H1 (cell line): ENCODE data around the gene BET1L. TPM values are rescaled to one million over a fixed set of nuclear protein-coding genes. Genes with fewer than 3 reads are reported as not detected.

Experiments used
- CTCF ChIA-PET: fragments of 300-600 bp; sonication (Branson Sonifier 250); formaldehyde crosslinking; loops from one replicate; lab custom pipeline; 2021; ENCODE audit not compliant: partially characterized antibody; lab: Charles Lee
- POLR2A ChIA-PET: fragments of 300-600 bp; sonication (Branson Sonifier 250); formaldehyde crosslinking; loops from one replicate; lab custom pipeline; 2021; ENCODE audit warnings: inconsistent platforms; ENCODE audit not compliant: partially characterized antibody; lab: Charles Lee
- DNase-seq, 2 experiments: peaks; one replicate each; pipeline versions ENCODE4 v3.0.0 to v3.0.0-alpha.2; 2010 to 2022; ENCODE audit warnings: low spot score in 2 of 2, low read depth in 1 of 2, mixed read lengths in 1 of 2
- FAIRE-seq: peaks from 2 replicates; lab custom pipeline; 2011; peaks lifted over from hg19 to GRCh38; lab: Jason Lieb, UNC
- H2AFZ ChIP-seq: 2 replicates; pipeline ENCODE4 v1.8.1; 2012; ENCODE audit warnings: low read length, inconsistent platforms
- H2AK5ac ChIP-seq: 2 replicates; pipeline ENCODE4 v1.6.1; 2013; ENCODE audit warnings: low read depth, low read length
- H2BK120ac ChIP-seq: replicated peaks from 2 replicates; pipeline ENCODE3; 2013; ENCODE audit warnings: low read depth, low read length, inconsistent platforms
- H2BK12ac ChIP-seq: 2 replicates; pipeline ENCODE4 v1.6.1; 2013; ENCODE audit warnings: low read depth, low read length
- H2BK15ac ChIP-seq: 2 replicates; pipeline ENCODE4 v1.6.1; 2013; ENCODE audit warnings: low read length
- H2BK20ac ChIP-seq: 2 replicates; pipeline ENCODE4 v1.6.1; 2013; ENCODE audit warnings: low read length
- H2BK5ac ChIP-seq: 2 replicates; pipeline ENCODE4 v1.6.1; 2013; ENCODE audit warnings: low read depth, low read length
- H3K14ac ChIP-seq: 2 replicates; pipeline ENCODE4 v1.6.1; 2013; ENCODE audit warnings: inconsistent platforms; ENCODE audit not compliant: insufficient read length
- H3K18ac ChIP-seq: 2 replicates; pipeline ENCODE4 v1.6.1; 2013; ENCODE audit warnings: low read length; ENCODE audit errors: extremely low read depth
- H3K23ac ChIP-seq: 2 replicates; pipeline ENCODE4 v1.6.1; 2013; ENCODE audit warnings: inconsistent platforms; ENCODE audit not compliant: insufficient read length
- H3K23me2 ChIP-seq: 2 replicates; pipeline ENCODE4 v1.6.1; 2013; ENCODE audit warnings: low read depth, low read length
- H3K27ac ChIP-seq: 2 replicates; pipeline ENCODE4 v1.6.1; 2011; ENCODE audit warnings: low read depth, low read length, inconsistent platforms
- H3K27me3 ChIP-seq, 4 experiments: replicated peaks in 1 of 4; 1 replicate in 1 of 4; 2 replicates in 3 of 4; pipeline versions ENCODE4 v1.6.1 to v1.8.1; 2011 to 2013; ENCODE audit warnings: low read length in 3 of 4, mild to moderate bottlenecking in 3 of 4, inconsistent platforms in 2 of 4, mixed read lengths in 2 of 4, moderate library complexity in 1 of 4; ENCODE audit not compliant: control insufficient read depth in 3 of 4, insufficient read depth in 3 of 4; ENCODE audit errors: extremely low read depth in 1 of 4
- H3K36me3 ChIP-seq, 4 experiments: 2 replicates each; pipeline versions ENCODE4 v1.6.1 to v1.8.1; 2011 to 2013; ENCODE audit warnings: mild to moderate bottlenecking in 4 of 4, low read length in 3 of 4, moderate library complexity in 2 of 4, control low read depth in 1 of 4, inconsistent platforms in 1 of 4; ENCODE audit not compliant: insufficient read depth in 4 of 4, control insufficient read depth in 2 of 4
- H3K4ac ChIP-seq: replicated peaks from 2 replicates; pipeline ENCODE3; 2013; ENCODE audit warnings: low read length, low read depth, mixed read lengths, inconsistent platforms; ENCODE audit not compliant: insufficient read length
- H3K4me1 ChIP-seq, 4 experiments: replicated peaks in 1 of 4; 1 replicate in 1 of 4; 2 replicates in 3 of 4; pipeline versions ENCODE4 v1.6.1 to v1.8.1; 2011 to 2013; ENCODE audit warnings: low read length in 3 of 4, inconsistent platforms in 2 of 4, mixed read lengths in 1 of 4; ENCODE audit not compliant: insufficient read depth in 4 of 4, control insufficient read depth in 3 of 4
- H3K4me2 ChIP-seq, 2 experiments: 2 replicates each; pipeline versions ENCODE4 v1.6.1 to v1.8.1; 2011 to 2013; ENCODE audit warnings: low read depth in 2 of 2, low read length in 2 of 2, control low read depth in 1 of 2, inconsistent platforms in 1 of 2, mild to moderate bottlenecking in 1 of 2; ENCODE audit not compliant: insufficient read depth in 1 of 2
- H3K4me3 ChIP-seq, 4 experiments: fragments of 200-600, 300-600 bp in 1 of 4; sonication (generic), shearing (Covaris generic), sonication (Bioruptor Twin) in 1 of 4; 2 replicates each; pipeline versions ENCODE4 v1.5.1 to v1.8.1; 2011 to 2016; ENCODE audit warnings: low read length in 4 of 4, low read depth in 3 of 4, control low read depth in 2 of 4, inconsistent platforms in 2 of 4, mild to moderate bottlenecking in 2 of 4, mixed read lengths in 1 of 4, moderate library complexity in 1 of 4; ENCODE audit not compliant: insufficient read depth in 2 of 4; ENCODE audit errors: extremely low read depth in 1 of 4
- H3K56ac ChIP-seq: replicated peaks from 2 replicates; pipeline ENCODE3; 2013; ENCODE audit warnings: low read depth, mild to moderate bottlenecking, mixed read lengths, low read length, inconsistent platforms; ENCODE audit not compliant: insufficient read length
- H3K79me1 ChIP-seq: 2 replicates; pipeline ENCODE4 v1.6.1; 2013; ENCODE audit warnings: low read depth, low read length, control low read depth
- H3K79me2 ChIP-seq, 2 experiments: 2 replicates each; pipeline versions ENCODE4 v1.6.1 to v1.8.1; 2012 to 2013; ENCODE audit warnings: low read length in 2 of 2, mild to moderate bottlenecking in 2 of 2, inconsistent platforms in 1 of 2; ENCODE audit not compliant: insufficient read depth in 2 of 2, control insufficient read depth in 1 of 2
- H3K9ac ChIP-seq, 4 experiments: replicated peaks in 1 of 4; 1 replicate in 1 of 4; 2 replicates in 3 of 4; pipeline versions ENCODE4 v1.6.1 to v1.8.1; 2011 to 2013; ENCODE audit warnings: low read depth in 3 of 4, low read length in 3 of 4, control low read depth in 2 of 4, mild to moderate bottlenecking in 2 of 4, moderate library complexity in 2 of 4, inconsistent platforms in 1 of 4; ENCODE audit errors: extremely low read depth in 1 of 4
- H3K9me3 ChIP-seq, 2 experiments: 2 replicates each; pipeline versions ENCODE4 v1.6.1 to v1.8.1; 2012 to 2013; ENCODE audit warnings: mild to moderate bottlenecking in 2 of 2, moderate library complexity in 2 of 2, control low read depth in 1 of 2, inconsistent platforms in 1 of 2, low read depth in 1 of 2, low read length in 1 of 2, mixed read lengths in 1 of 2; ENCODE audit not compliant: insufficient read depth in 2 of 2
- H4K20me1 ChIP-seq, 2 experiments: replicated peaks in 1 of 2; 2 replicates each; pipeline versions ENCODE3 to v1.8.1; 2011 to 2013; ENCODE audit warnings: inconsistent platforms in 2 of 2, low read length in 2 of 2, mild to moderate bottlenecking in 1 of 2; ENCODE audit not compliant: insufficient read depth in 2 of 2, control insufficient read depth in 1 of 2
- H4K5ac ChIP-seq: 2 replicates; pipeline ENCODE4 v1.6.1; 2013; ENCODE audit warnings: low read length, low read depth, mixed read lengths, inconsistent platforms; ENCODE audit not compliant: insufficient read length
- H4K8ac ChIP-seq: 2 replicates; pipeline ENCODE4 v1.8.0; 2013; ENCODE audit warnings: mild to moderate bottlenecking, moderate library complexity, low read length, inconsistent platforms; ENCODE audit not compliant: insufficient read depth; ENCODE audit errors: extremely low read depth
- H4K91ac ChIP-seq: replicated peaks from 2 replicates; pipeline ENCODE3; 2013; ENCODE audit warnings: low read length, mixed read lengths, inconsistent platforms; ENCODE audit not compliant: insufficient read length
- BCL11A ChIP-seq, 2 experiments: IDR thresholded peaks; one replicate each; pipeline ENCODE4 v1.6.1; 2011; ENCODE audit warnings: low read depth in 2 of 2, low read length in 2 of 2, mild to moderate bottlenecking in 2 of 2
- CBX5 ChIP-seq: fragments of 300-800, 300-1000 bp; sonication (generic); IDR thresholded peaks from 2 replicates; pipeline ENCODE4 v1.7.1; 2016; ENCODE audit warnings: antibody characterized with exemption, low read length, low read depth
- CBX8 ChIP-seq: fragments of 300-800, 300-1000 bp; sonication (generic); IDR thresholded peaks from 2 replicates; pipeline ENCODE4 v1.7.1; 2016; ENCODE audit warnings: low read depth, low read length, borderline replicate concordance
- KDM5A ChIP-seq: fragments of 200-600 bp; IDR thresholded peaks from 2 replicates; pipeline ENCODE4 v1.7.1; 2012; ENCODE audit warnings: mild to moderate bottlenecking, low read length, inconsistent platforms, mixed read lengths
- PHF8 ChIP-seq: fragments of 200-600 bp; sonication (generic); conservative IDR thresholded peaks from 2 replicates; pipeline ENCODE4 v1.7.1; 2012; ENCODE audit warnings: low read depth, mild to moderate bottlenecking, inconsistent platforms, low read length, moderate library complexity
- SIN3A ChIP-seq, 2 experiments: IDR thresholded peaks in 1 of 2; conservative IDR thresholded peaks in 1 of 2; 2 replicates each; pipeline ENCODE4 v1.6.1; 2011 to 2012; ENCODE audit warnings: low read length in 2 of 2, improper control_type of control experiment in 1 of 2, low read depth in 1 of 2, mild to moderate bottlenecking in 1 of 2
- SRF ChIP-seq: IDR thresholded peaks from 2 replicates; pipeline ENCODE4 v1.6.1; 2011; ENCODE audit warnings: mild to moderate bottlenecking, low read depth, low read length, moderate library complexity
- SUZ12 ChIP-seq: fragments of 200-600 bp; sonication (generic); IDR thresholded peaks from 2 replicates; pipeline ENCODE4 v1.6.1; 2012; ENCODE audit warnings: mild to moderate bottlenecking, inconsistent platforms, low read length, moderate library complexity, mixed read lengths
- TBP ChIP-seq: IDR thresholded peaks from 2 replicates; pipeline ENCODE4 v1.6.1; 2011; ENCODE audit warnings: low read depth, low read length, improper control_type of control experiment
- TCF12 ChIP-seq: IDR thresholded peaks from 2 replicates; pipeline ENCODE4 v1.6.1; 2011; ENCODE audit warnings: low read depth, mild to moderate bottlenecking, low read length
- WGBS, 2 experiments: shearing (Covaris generic) in 1 of 2; methylation state at CpG; one replicate each; pipeline versions ENCODE4 v1.1.6 to v1.1.7; 2013 to 2015; ENCODE audit warnings: low lambda C conversion rate in 2 of 2, mixed read lengths in 2 of 2, inconsistent platforms in 1 of 2, low coverage in 1 of 2, missing lambda C conversion rate in 1 of 2; ENCODE audit not compliant: insufficient replicate concordance in 2 of 2, insufficient coverage in 1 of 2, insufficient read length in 1 of 2; ENCODE audit errors: extremely low coverage in 1 of 2, missing lambda C conversion rate in 1 of 2; 5-methylcytosine and 5-hydroxymethylcytosine counted together
- polyA plus RNA-seq, 7 experiments: library from polyadenylated mRNA; depleted of rRNA in 3 of 7; stranded (reverse) in 5 of 7; unstranded in 2 of 7; fragments of >200 nt in 5 of 7; fragments of 200-250 nt in 2 of 7; gene quantifications; 1 replicate in 5 of 7; 2 replicates in 1 of 7; 4 replicates in 1 of 7; pipeline versions ENCODE4 v1.2.1 to v1.2.3, GENCODE V29; 2011 to 2013; ENCODE audit warnings: missing spikeins in 2 of 7, mixed read lengths in 2 of 7
- total RNA-seq: library from RNA; stranded (reverse); fragmentation: NEBNext Ultra II Directional; extraction: Animal tissue kit (Norgen Biotek cat#: 25700); gene quantifications from 2 replicates; pipeline ENCODE4 v1.2.1, GENCODE V29; 2021

Gene BET1L
- total and polyA plus RNA-seq, 2 of the 8 experiments (the other 6 are each of a cell fraction or from before 2014, with no cell fraction given), result 40.2 to 61.9 TPM

GRCh38 chr11:236774-237767 is 29.9 kb upstream of the BET1L start, which contains the start of gene PSMD13:
Gene PSMD13 (plus strand): TSS chr11:236976. CDS start chr11:237050, 74 bp downstream.
- H4K5ac ChIP-seq, result peak within 1 kb of the TSS; percentile 44
- H3K36me3 ChIP-seq, result peaks cover 0 to 8% (median 3%) of the 10 kb centered on the region in 4 experiments; a peak in 4 of 8 replicates
- no peak within 1 kb of the TSS for H2BK15ac ChIP-seq
- H3K9ac ChIP-seq, result peak within 1 kb of the TSS; percentile 76 to 87 (median 83)
- FAIRE-seq, result no peak
- H2AK5ac ChIP-seq, result no peak within 1 kb of the TSS; the same call in 1 of the 2 replicates
- peak within 1 kb of the TSS; percentile 96 to 98 (median 96) for H3K4me3 ChIP-seq
- peak within 1 kb of the TSS; percentile 75 for H3K4ac ChIP-seq
- H2BK12ac ChIP-seq, result no peak within 1 kb of the TSS
- WGBS, 2 experiments, result 3% methylated on average over 61 of the region's 62 CpGs; no CpG with 5 or more reads in 1 of the 2 experiments
- H3K4me2 ChIP-seq, result peak within 1 kb of the TSS; percentile 90 to 99
- H3K9me3 ChIP-seq, result no peaks in the 10 kb centered on the region
- H3K56ac ChIP-seq, result peak within 1 kb of the TSS; percentile 35
- peak within 1 kb of the TSS; percentile 87; the same call in 1 of the 2 replicates for H2BK5ac ChIP-seq
- peaks cover 4% of the 10 kb centered on the region; the same call in 1 of the 2 replicates for H3K79me1 ChIP-seq
- H4K8ac ChIP-seq, result peak within 1 kb of the TSS; percentile 90; the same call in 1 of the 2 replicates
- no peaks in the 10 kb centered on the region for H3K27me3 ChIP-seq
- peak within 1 kb of the TSS; percentile 71; the same call in 1 of the 2 replicates for H3K27ac ChIP-seq
- DNase-seq, result peak in 1 of 2 experiments; percentile 87
- ChIA-PET CTCF (interaction anchor here (0.7 to 8.7 kb wide), 10 partner anchors 10 to 128 kb away, joined by 3 to 88 read pairs (median 3); partner anchors contain the start of genes BET1L and RIC8A), POLR2A (interaction anchor here (1.0 to 1.7 kb wide), 9 partner anchors 12 to 130 kb away, joined by 3 to 5 read pairs (median 4); partner anchors contain the start of genes BET1L and RIC8A)
- H2BK20ac ChIP-seq, result no peak within 1 kb of the TSS
- H3K79me2 ChIP-seq, result peaks cover 9 to 27% of the 10 kb centered on the region in 2 experiments
- no peak within 1 kb of the TSS for H4K91ac ChIP-seq
- no peak within 1 kb of the TSS for H3K14ac ChIP-seq
- H2AFZ ChIP-seq, result peak within 1 kb of the TSS; percentile 94
- H4K20me1 ChIP-seq, result peaks cover 0 to 2% of the 10 kb centered on the region in 2 experiments
- no peak within 1 kb of the TSS for H3K23ac ChIP-seq
- no peaks in the 10 kb centered on the region; a peak in 1 of 7 replicates for H3K4me1 ChIP-seq
- peaks cover 14% of the 10 kb centered on the region for H3K23me2 ChIP-seq
- peak within 1 kb of the TSS; percentile 73 for H2BK120ac ChIP-seq
- H3K18ac ChIP-seq, result peak within 1 kb of the TSS; percentile 78
- no peak; the same call in 1 of the 2 replicates for TF ChIP-seq TBP
- peak in 1 of 2 experiments; percentile 98; a peak in 3 of 4 replicates for TF ChIP-seq SIN3A (conservative IDR thresholded peaks at IDR 0.05 in 1 of 2, IDR thresholded peaks at IDR 0.05 in 1 of 2; ENCODE audit: low read depth in 1 of 2, low read length in 2 of 2)
- no peak for TF ChIP-seq CBX5
- peak; percentile 61 for TF ChIP-seq PHF8
- TF ChIP-seq KDM5A, result peak; percentile 59
- TF ChIP-seq TCF12, result no peak
- TF ChIP-seq CBX8, result no peak
- no peak for TF ChIP-seq BCL11A (IDR thresholded peaks at IDR 0.05; ENCODE audit: low read depth in 2 of 2, low read length in 2 of 2)
- TF ChIP-seq SUZ12, result no peak
- no peak for TF ChIP-seq SRF
